ENCODE measurements around the gene CBX8. TPM values are rescaled to one million over a fixed set of nuclear protein-coding genes. Genes with fewer than 3 reads are reported as not detected.
A peak's percentile ranks its signal among the peaks of the same experiment; 100 is the strongest.

CBX8 gene
- total and polyA plus RNA-seq, 8 donors: 1.6 to 5.7 (median 4.1) TPM

- H3K4me3 ChIP-seq: no peak overlapping the region
- peaks cover 0 to 16% (median 8%) of the 10 kb centered on the region in 4 donors for H3K27me3 ChIP-seq
- peak in 3 of 6 donors; percentile 60 to 81 (median 62) for DNase-seq
Measured at GRCh38 chr17:79792984-79793923, 3.6 kb downstream of the CBX8 start.

DNA sequence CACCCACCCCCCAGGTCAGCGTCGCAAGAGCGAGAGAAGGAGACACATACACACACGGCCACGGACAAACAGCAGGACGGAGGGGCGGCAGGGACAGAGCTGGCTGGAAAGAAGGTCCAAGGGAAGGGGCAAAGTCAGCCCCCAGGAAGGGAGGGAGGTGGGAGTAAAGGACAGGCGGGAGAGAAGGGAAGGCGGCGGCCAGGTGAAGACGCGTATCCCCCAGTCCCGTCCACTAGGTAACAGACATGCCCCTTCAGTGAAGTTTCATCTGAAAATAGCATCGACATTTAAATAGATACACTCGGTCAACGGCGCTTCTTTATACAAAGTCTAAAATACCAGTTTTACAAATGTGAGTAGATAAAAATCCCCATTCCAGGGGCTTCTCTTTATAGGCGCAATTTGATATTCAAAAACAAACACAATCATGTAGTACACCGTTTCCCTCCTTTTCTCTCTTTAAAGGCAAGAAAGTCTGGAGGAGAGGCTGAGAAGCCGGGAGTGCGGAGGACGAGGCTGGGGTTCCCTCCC, 4.5 kb downstream of the CBX8 start:
- no peak for FAIRE-seq
- H3K4me3 ChIP-seq: no peak overlapping the region
- peaks cover 4 to 15% (median 8%) of the 10 kb centered on the region in 3 donors for H3K4me1 ChIP-seq

More at GRCh38 chr17:79792984-79793923, 3.6 kb downstream of the CBX8 start:
- ATAC-seq (no peak), FAIRE-seq (no peak)
- intact Hi-C loops (cut with DNase I): loop anchor here in 1 of 3 donors (5.0 kb wide), 1 partner anchor 199 kb away; no protein-coding TSS in a partner anchor
- Histone ChIP-seq H3K27ac (no peak overlapping the region), H3K9me3 (no peaks in the 10 kb centered on the region), H3K36me3 (no peaks in the 10 kb centered on the region), H3K4me1 (peaks cover 10 to 20% (median 14%) of the 10 kb centered on the region in 3 donors)
- TF ChIP-seq, protein P1, sequence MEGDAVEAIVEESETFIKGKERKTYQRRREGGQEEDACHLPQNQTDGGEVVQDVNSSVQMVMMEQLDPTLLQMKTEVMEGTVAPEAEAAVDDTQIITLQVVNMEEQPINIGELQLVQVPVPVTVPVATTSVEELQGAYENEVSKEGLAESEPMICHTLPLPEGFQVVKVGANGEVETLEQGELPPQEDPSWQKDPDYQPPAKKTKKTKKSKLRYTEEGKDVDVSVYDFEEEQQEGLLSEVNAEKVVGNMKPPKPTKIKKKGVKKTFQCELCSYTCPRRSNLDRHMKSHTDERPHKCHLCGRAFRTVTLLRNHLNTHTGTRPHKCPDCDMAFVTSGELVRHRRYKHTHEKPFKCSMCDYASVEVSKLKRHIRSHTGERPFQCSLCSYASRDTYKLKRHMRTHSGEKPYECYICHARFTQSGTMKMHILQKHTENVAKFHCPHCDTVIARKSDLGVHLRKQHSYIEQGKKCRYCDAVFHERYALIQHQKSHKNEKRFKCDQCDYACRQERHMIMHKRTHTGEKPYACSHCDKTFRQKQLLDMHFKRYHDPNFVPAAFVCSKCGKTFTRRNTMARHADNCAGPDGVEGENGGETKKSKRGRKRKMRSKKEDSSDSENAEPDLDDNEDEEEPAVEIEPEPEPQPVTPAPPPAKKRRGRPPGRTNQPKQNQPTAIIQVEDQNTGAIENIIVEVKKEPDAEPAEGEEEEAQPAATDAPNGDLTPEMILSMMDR (IDR thresholded peaks at IDR 0.05): no peak
- 82 to 83% methylated on average over 63 of the region's 63 CpGs for WGBS, 2 donors

GRCh38 chr17:79791735-79792161, 5.1 kb downstream of the CBX8 start:
- WGBS, 2 donors: 31 to 40% methylated on average over 21 to 26 of the region's 26 CpGs
- Histone ChIP-seq H3K4me3 (no peak overlapping the region), H3K4me1 (peaks cover 4 to 15% (median 8%) of the 10 kb centered on the region in 3 donors), H3K27ac (no peak overlapping the region), H3K27me3 (peaks cover 0 to 12% (median 8%) of the 10 kb centered on the region in 4 donors), H3K9me3 (no peaks in the 10 kb centered on the region), H3K36me3 (no peaks in the 10 kb centered on the region)
- TF ChIP-seq, protein P1 (IDR thresholded peaks at IDR 0.05): no peak
- ATAC-seq (no peak), FAIRE-seq (no peak), DNase-seq (peak in 2 of 6 donors; percentile 25 to 66)
- intact Hi-C loops (cut with DNase I): loop anchor here in 1 of 3 donors (5.0 kb wide), 1 partner anchor 201 kb away; no protein-coding TSS in a partner anchor

More for the DNA sequence above, 4.5 kb downstream of the CBX8 start:
- peaks cover 0 to 12% (median 8%) of the 10 kb centered on the region in 4 donors for H3K27me3 ChIP-seq
- H3K9me3 ChIP-seq: no peaks in the 10 kb centered on the region
- ATAC-seq (no peak), DNase-seq (peak in 2 of 6 donors; percentile 18 to 23)
- TF ChIP-seq, protein P1 (IDR thresholded peaks at IDR 0.05): no peak
- intact Hi-C loops (cut with DNase I): loop anchor here in 1 of 3 donors (5.0 kb wide), 1 partner anchor 200 kb away; no protein-coding TSS in a partner anchor
- H3K36me3 ChIP-seq: no peaks in the 10 kb centered on the region
- WGBS, 2 donors: 69 to 71% methylated on average over 22 of the region's 22 CpGs
- no peak overlapping the region for H3K27ac ChIP-seq

DNA sequence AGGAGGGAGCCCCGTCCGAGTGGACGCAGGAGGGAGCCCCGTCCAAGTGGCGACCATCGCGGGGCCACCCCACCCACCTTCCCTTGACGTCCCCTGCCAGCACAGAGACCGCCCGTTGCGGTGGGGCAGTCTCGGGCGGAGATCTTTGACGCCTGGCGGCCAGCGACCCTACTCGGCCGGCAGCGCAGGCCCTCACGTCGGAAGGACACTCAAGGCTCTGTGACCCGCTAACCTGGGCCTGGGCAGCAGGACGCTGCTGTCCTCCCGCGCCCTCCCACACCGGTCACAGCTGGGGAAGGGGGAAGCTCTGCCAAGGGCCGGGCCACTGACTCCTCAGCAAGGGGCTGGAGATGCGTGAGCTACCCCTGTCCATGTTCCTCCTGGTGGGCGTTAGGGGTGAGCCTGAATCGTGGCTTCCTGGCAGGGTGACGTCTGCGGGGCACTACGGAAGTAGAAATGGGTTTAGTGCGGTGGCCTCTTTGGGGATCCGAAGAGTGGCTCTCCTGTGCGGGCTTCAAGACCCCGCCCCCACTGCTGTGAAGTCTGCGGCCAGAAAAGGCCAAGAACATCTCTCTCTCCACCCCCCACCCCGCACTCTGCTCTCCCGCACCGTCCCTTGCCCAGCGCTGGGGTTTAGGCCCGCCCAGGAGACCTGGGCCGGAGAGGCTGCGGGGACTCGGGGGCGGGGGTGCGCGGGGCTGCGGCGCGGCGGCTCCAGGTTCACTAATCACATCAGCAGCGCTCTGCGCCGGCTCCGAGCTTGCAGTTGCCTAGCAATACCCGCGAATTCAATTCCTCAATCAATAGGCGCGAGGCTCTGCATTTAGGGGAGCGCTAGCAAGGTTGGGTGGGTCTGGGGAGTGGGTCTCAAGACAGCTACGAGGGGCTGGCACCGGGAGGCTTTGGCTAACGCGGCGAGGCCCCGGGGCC, 5.8 kb downstream of the CBX8 start:
- no peak for ATAC-seq
- Histone ChIP-seq H3K9me3 (no peaks in the 10 kb centered on the region), H3K36me3 (no peaks in the 10 kb centered on the region), H3K27me3 (peaks cover 0 to 12% (median 8%) of the 10 kb centered on the region in 4 donors), H3K4me3 (no peak overlapping the region), H3K27ac (no peak overlapping the region), H3K4me1 (peaks cover 3 to 11% (median 6%) of the 10 kb centered on the region in 3 donors)
- peak in 2 of 6 donors; percentile 38 to 73 for DNase-seq
- intact Hi-C loops (cut with DNase I): loop anchor here in 1 of 3 donors (5.0 kb wide), 1 partner anchor 201 kb away; no protein-coding TSS in a partner anchor
- TF ChIP-seq, protein P1 (IDR thresholded peaks at IDR 0.05): no peak
- no peak for FAIRE-seq
- WGBS, 2 donors: 13 to 15% methylated on average over 67 to 68 of the region's 68 CpGs
